Activated CD8-positive, alpha-beta memory T cell treated with anti-CD3 and anti-CD28 coated beads for 1 hour (primary cell): Measurements from ENCODE around the gene TICAM2.

Experiments
- DNase-seq, 2 donors: peaks; one replicate each; pipeline ENCODE4 v3.0.0-alpha.2; 2020; ENCODE audit warnings: low read depth in 1 of 2; ENCODE audit errors: extremely low read depth in 1 of 2

TICAM2 gene

GRCh38 chr5:115541611-115542010 is 60.7 kb downstream of the TICAM2 start:
- DNase-seq: no peak

- DNase-seq: no peak
Observed at GRCh38 chr5:115535479-115536035, 66.7 kb downstream of the TICAM2 start.

GRCh38 chr5:115532517-115532916 is 69.8 kb downstream of the TICAM2 start:
- DNase-seq: no peak

GRCh38 chr5:115531787-115532367 is 70.4 kb downstream of the TICAM2 start:
- DNase-seq: no peak

GRCh38 chr5:115531380-115531779 is 70.9 kb downstream of the TICAM2 start:
- DNase-seq: no peak

- DNase-seq: no peak
Observed at GRCh38 chr5:115530426-115530825, 71.9 kb downstream of the TICAM2 start.
